ENCODE results near the gene KRTAP12-4.
"Not testable (repeated sequence)": the region's sequence is repeated elsewhere in the genome, so short reads cannot be mapped to it uniquely, and the experiment has no call there.

Gene KRTAP12-4

DNA sequence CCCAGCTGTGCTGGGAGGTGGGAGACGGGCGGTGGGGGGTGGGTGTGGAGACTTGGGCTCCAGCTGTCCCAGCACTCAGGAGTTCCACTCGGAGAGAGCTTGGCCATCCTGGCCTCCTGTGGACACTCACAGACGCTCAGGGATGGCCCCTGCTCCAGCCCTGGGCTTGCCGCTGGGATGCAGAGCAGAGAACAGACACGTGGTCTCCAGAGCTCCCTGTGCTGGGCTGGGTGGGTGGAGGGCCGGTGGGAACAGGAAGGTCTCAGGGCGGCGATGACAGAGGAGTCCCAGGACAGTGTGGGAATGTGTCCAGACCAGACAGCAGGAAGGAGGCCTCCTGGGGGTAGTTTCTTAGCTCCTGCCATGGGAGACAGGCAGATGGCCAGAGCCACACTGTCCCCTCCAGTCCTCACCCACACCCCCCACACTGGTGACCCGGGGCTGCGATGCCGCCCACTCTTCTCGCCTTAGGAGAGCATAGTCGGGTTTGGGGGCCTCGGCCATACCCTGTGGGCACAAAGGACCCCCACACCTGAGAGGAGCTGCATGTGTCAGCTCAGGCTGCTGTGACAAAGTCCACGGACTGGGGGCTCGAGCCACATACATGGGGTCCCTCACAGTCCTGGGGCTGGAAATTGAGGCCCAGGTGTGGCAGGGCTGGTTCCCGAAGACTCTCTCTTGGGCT is 25.6 kb downstream of the KRTAP12-4 start:
- DNase-seq, result no peak

DNA sequence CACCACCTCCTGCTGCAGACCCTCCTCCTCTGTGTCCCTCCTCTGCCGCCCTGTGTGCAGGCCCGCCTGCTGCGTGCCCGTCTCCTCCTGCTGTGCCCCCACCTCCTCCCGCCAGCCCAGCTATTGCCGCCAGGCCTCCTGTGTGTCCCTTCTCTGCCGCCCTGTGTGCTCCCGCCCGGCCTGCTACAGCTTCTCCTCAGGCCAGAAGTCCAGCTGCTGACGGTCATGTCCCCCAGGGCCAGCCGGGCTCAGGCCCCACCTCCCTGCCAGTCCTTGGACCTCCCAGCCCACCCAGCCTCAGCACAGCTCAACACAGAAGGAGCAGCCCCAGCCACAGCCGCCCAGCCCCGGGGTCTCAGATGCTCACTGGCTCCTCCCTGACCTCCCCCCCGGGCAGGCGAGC is 26.6 kb downstream of the KRTAP12-4 start:
- not testable (repeated sequence) for DNase-seq

DNA sequence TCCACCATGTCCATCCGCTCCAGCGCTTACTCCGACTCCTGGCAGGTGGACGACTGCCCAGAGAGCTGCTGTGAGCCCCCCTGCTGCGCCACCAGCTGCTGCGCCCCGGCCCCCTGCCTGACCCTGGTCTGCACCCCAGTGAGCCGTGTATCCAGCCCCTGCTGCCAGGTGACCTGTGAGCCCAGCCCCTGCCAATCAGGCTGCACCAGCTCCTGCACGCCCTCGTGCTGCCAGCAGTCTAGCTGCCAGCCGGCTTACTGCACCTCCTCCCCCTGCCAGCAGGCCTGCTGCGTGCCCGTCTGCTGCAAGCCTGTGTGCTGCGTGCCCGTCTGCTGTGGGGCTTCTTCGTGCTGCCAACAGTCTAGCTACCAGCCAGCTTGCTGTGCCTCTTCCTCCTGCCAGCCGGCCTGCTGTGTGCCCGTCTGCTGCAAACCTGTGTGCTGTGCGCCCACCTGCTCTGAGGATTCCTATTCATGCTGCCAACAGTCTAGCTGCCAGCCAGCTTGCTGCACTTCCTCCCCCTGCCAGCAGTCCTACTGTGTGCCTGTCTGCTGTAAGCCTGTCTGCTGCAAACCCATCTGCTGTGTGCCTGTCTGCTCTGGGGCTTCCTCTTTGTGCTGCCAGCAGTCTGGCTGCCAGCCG is 27.2 kb downstream of the KRTAP12-4 start:
- not testable (repeated sequence) for DNase-seq

DNA sequence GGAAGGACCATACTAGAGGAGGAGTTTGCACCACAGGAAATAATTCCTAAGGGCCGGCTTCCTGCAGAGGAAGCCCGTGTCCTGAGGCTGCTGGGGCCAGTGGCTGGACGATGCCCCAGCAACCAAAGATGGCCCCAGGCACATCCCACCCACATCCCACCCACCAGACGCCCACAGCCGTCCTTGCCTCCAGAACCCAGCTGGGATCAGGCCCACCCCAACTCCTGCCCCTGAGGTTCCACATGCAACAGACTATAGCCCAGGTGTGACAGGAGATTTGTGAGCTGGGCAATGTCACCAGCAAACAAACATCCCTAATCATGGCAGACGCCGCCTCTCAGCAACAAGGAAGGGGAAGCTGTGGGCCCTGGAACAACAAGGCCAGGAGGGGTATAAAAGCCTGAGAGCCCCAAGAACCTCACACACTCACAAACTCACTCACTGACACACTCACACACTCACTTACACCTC is 27.8 kb downstream of the KRTAP12-4 start, which contains the start of gene KRTAP10-9:
TSS of gene KRTAP10-9 (plus strand) at position 421 of the 471 bp plus-strand sequence. CDS start 79 bp downstream, outside the sequence.
- DNase-seq, result no peak

DNA sequence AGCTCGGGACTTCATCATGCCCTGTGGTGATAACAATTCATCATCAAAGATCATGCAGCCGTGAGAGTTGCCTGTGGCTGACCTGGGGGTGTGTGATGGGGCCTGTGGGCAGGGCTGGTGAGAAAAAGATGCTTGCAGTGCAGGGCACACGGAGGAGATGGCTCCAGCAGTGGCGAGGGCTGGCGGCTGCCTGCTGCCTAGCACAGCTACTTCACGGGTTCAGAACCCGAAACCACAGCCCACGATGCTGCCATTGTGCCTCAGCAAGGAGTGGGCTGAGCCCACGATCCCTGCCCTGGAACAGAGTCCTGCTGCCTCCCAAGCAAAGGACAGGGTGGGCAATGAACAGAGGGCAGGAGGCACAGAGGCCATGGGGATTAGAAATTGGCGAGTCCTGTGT is 28.2 kb downstream of the KRTAP12-4 start:
- DNase-seq, result no peak

DNA sequence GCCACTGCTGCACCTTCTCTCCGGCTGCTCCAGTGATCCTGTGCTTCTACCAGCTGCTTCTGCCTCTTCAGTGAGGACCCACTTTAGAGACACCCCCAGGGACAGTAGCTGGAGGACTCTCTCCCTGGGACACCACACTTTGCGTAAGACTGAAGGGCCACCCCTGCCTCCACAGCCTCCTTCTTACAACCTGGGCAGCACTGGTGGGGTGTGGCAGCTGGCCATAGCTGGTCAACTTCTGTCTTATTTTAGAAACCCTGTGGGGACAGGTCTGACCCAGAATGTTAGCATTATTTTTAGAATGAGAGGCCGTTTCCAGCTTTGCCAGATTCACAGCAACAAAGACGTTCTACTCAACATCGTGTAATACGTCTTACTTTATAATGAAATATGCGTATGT is 28.7 kb downstream of the KRTAP12-4 start:
- no peak for DNase-seq

DNA sequence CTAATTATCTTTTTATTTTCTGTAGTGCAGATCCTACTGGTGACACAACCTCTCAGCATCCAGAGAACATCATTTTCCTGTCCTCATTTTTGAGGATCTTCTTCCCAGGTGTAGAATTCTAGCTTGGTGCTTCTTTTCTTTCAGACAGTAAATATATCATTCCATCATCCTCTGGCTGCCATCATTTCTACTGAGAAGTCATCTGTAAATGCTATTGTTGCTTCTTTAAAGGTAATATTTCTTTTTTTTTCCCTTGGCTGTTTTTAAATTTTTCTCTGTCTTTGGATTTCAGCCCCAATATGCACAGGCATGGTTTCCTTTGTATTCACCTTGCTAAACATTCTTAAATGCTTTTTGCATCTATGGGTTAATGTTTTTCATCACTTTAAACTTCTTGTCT is 30.9 kb downstream of the KRTAP12-4 start:
- DNase-seq, result no peak

DNA sequence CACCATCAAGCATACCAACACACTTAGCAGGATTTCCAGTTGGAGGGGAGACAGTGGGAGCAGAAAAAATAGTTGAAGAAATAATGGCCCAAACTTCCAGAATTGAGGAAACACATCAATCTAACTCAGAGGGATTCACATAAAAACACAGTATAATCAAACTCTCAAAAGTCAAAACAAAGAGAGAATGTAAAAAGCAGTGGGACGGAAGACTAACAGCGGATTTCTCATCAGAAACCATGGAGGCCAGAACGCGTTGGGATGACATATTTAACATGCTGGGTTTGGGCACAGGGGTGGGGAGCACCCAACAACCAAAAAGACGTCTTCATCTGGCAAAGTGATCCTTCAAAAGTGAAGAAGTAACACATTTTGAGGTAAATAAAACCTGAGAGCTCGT is 34.6 kb downstream of the KRTAP12-4 start:
- no peak for DNase-seq

DNA sequence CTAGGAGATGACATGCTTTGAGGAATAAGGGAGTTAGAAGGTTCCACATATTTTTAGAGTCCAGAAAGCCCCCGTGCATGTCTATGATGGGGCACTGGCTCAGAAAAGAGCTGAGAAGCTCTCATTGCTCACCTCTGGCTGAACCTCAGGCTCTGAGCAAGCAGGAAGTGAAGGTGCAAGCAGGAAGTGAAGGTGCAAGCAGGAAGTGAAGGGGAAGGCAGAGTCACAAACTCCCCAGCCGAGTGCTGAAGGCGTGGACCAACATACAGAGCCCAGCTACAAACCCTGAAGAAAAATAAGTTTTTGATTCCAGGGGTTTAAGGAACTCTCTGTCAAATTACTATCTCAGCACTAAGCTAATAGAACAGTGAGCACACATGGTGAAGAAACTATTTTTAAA is 35.5 kb downstream of the KRTAP12-4 start:
- peak; percentile 28 to 57 for DNase-seq

DNA sequence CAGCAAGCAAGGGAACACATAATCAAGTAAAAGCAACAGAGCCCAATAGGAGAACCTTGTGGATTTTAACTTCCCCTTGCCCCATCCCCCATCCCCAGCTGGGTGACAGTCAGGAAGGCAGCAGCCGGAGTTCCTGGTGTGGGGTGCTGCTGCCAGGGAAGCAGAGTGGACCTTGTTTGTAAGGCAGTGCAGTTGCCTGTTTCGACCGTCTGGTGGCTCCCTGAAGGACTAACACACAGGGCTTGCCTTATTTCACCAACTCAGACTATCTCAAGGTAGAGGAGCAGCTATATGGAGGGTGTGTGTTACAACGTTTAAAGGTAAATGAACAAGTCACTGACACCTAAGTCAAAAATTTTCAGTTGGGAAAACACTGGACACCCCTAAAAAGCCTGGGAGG is 36.0 kb downstream of the KRTAP12-4 start:
- no peak for DNase-seq

DNA sequence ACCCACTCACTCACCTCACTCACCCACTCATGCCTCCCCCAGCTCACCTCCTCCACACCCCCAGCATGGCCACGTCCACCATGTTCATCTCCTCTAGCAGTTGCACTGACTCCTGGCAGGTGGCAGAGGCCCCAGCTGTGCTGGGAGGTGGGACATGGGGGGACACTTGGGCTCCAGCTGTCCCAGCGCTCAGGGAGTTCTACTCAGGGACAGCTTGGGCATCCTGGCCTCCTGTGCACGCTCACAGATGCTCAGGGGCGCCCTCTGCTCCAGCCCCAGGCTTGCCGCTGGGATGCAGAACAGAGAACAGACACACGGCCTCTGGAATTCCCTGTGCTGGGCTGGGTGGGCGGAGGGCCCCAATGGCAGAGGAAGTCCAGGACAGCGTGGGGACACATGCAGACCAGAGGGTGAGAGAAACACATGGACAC is 37.4 kb downstream of the KRTAP12-4 start:
- no peak for DNase-seq

DNA sequence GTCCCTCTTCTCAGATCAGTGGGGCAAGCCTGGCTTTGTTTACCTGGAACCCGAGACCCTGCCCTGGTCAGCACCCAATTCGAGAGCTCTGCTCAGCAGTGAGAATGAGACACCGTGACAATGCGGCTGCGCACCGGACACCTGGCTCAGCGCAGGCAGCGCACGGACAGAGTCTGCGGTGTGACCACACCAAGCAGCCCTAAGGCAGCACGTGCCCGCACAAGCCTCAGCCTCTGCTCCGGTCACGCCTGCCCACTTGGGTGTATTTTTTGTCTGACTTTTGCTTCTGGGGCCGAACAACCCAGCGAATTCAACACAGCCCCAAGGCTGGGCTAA is 37.9 kb downstream of the KRTAP12-4 start:
- DNase-seq, result no peak

DNA sequence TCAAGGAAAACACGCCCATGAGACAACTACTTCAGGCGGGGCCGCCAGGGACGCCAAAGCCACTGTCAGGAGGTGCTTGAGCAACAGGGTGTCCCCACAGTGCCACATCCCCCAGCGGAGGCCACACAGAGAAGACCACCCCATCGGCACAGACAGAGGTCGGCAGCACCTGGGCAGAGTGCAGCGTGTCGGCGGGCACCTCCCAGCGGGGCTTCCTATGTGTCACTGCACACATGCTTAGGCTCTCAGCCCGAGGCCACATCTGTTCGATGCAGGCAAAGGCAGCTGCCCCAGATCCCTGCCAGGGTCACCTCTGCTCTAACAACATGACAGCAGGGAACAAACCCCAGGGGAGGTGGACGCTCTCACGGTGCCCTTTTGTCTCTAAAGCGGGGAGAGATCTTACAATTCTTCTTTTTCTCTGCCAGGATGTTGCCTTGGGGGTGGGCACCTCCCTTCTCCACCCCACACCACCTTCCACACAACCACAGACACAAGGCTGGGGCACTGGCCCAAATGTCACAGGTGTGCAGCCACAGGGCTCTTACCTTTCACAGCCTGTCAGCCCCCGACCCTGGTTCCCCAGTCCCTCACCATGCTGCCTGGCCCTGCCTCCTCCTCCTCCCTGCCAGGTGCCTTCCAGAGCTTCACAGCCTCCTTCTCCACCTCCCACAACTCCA is 38.4 kb downstream of the KRTAP12-4 start:
- DNase-seq, result no peak

DNA sequence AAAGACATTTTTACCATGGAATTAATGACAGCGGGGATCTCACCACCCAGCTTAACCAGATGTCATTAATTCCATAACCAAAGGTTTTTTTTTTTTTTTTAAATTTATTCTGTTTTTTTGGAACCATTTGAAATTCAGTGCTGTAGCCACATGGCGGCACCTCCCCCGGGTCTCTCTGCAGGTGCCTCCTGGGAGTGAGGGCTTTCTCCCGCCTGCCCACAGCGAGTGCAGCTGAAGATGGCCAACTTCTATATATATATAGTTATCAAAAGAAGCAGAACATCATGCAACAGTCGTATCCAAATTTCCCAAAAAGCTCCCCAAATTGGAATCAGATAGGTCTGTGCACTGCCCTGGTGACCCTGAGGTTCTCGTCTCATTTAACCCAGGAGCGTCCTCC is 39.0 kb downstream of the KRTAP12-4 start:
- no peak for DNase-seq

DNA sequence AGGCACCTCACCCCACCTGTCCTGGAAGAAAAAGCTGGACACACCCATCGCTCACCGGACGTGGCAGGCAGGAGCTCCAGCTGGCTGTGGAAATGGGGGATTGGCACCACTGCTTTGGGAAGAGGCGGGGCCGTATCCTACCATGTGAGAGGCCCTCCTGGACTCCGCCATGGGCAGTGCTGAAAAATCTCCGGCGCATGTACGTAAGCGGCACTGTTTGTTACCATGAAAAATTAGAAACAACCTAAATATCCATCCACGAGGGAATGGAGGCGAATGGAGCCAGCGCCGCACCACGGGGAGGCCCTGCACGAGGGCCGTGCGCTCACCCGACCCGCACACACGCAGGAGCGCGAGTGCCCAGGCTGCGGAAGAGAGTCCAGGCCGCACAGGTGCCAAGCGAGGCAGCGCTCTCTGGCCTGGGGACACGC is 39.5 kb downstream of the KRTAP12-4 start:
- no peak for DNase-seq

DNA sequence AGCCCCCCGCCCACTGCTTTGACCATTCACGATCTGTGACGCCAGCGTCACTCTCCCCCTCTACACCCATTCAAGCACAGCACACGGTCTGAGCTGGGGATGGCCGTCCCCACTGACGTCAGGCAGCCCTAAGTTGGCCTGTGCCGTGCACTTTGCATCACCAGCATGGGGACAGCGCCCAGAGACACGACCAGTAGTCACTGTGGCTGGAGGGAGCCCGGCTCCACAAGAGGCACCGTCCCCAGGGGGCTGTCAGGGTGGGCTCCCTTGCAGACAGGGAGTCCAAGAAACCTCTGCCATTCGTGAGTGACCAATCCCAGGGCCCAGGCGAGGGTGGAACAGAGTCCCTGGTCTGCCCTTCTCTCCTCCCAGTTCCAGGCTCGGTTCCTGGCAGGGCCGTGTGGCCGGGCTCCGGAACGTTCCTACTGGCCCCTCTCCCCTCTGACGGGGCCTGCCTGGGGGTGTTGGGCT is 40.3 kb downstream of the KRTAP12-4 start:
- DNase-seq, result no peak

DNA sequence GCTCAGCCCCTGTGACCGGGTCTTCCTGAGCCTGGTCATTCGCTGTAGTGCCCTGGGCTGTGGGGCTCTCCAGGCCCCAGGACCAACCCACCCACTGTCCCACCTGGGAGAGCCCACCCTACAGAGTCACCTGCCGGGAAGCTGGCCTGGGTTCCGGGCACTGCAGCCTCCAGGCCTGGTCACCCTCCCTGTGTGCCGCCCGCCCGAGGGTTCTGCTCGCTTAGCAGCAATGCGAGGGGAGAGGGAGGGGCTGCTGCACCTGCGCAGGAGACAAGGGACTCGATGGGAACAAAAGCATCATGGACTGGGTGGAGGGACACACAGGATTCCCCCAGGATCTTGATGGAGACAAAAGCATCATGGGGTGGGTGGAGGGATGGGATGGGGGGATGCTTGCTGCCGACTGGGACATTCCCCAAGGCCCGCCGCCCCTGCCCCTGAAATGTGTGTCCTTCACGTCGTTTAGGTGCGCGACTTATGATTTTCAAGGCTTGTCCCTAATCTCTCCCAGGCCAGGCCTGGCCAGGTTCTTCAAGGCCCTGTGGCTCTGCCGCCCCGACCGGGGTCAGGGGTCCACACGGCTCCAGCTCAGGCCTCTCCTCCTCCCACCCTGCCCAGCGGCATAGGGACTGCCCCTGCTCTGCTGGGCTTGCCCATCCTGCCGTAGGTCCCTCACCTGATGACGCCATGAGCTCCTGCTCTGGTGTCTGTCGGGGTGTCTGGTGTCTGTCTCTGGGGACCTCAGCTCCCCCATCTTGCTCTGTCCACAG is 40.9 kb downstream of the KRTAP12-4 start:
- DNase-seq, result no peak

DNA sequence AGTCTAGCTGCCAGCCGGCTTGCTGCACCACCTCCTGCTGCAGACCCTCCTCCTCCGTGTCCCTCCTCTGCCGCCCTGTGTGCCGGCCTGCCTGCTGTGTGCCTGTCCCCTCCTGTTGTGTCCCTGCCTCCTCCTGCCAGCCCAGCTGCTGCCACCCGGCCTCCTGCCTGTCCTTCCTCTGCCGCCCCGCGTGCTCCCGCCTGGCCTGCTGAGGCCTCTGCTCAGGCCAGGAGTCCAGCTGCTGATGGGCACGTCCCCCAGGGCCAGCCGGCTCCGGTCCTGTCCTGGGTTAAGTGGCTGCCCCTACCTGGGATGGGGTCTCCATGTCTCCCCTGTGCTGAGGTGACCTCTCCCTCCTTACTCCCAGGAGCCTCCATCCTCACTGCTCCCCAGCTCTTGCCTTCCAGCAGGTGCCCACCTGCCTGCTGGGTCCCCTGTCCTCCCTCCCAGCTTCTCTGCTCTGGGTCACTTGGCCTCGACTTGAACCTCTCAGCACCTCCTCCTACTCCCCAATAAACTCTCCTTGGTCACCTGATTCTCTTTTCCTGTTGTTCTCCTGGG is 41.7 kb downstream of the KRTAP12-4 start:
- no peak for DNase-seq

DNA sequence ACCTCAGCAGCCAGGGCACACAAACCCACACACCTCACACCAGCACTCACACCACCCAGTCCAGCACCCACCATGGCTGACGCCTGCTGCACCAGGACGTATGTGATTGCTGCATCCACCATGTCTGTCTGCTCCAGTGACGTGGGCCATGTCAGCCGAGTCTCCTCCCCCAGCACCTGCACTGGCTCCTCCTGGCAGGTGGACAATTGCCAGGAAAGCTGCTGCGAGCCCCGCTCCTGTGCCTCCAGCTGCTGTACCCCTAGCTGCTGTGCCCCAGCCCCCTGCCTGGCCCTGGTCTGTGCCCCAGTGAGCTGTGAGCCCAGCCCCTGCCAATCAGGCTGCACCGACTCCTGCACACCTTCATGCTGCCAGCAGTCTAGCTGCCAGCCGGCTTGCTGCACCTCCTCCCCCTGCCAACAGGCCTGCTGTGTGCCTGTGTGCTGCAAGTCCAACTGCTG is 42.4 kb downstream of the KRTAP12-4 start, which contains the start of gene KRTAP10-8:
TSS of gene KRTAP10-8 (plus strand) at position 51 of the 458 bp plus-strand sequence. CDS start at position 73, 22 bp downstream.
- no peak for DNase-seq

DNA sequence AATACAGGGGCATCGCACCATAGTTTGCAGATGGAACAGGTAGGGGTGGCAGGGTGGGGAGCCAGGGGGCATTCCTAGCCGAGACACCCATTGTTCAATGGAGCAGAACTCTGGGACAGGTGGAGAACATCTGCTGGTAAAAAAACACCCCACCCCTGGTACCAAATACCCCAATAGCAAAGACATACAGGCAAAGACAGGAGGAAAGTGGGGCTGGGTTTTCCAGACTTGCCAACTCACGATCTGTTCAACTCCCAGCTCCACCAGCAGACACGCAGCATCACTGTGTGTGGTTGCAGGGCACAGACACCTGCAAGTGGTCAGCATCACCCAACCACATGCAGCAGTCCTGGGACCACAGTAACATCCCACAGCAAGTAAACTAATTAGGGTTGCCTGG is 42.9 kb downstream of the KRTAP12-4 start:
- DNase-seq, result no peak

DNA sequence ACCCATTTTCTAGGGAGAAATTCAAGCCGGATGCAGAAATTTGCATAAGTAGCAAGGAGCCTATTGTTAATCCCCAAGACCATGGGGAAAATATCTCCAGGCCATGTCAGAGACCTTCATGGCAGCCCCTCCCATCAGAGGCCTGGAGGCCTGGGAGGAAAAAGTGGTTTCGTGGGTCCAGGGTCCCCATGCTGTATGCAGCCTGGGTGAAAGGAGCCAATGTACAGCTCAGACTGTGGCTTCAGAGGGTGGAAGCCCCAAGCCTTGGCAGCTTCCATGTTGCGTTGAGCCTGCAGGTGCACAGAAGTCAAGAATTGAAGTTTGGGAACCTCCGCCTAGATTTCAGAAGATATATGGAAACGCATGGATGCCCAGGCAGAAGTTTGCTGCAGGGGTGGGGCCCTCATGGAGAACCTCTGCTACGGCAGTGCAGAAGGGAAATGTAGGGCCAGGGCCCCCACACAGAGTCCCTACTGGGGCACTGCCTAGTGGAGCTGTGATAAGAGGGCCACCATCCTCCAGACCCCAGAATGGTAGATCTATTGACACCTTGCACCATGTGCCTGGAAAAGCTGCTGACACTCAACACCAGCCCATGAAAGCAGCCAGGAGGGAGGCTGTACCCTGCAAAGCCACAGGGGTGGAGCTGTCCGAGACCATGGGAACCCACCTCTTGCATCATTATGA is 44.2 kb downstream of the KRTAP12-4 start:
- not testable (repeated sequence) for DNase-seq

DNA sequence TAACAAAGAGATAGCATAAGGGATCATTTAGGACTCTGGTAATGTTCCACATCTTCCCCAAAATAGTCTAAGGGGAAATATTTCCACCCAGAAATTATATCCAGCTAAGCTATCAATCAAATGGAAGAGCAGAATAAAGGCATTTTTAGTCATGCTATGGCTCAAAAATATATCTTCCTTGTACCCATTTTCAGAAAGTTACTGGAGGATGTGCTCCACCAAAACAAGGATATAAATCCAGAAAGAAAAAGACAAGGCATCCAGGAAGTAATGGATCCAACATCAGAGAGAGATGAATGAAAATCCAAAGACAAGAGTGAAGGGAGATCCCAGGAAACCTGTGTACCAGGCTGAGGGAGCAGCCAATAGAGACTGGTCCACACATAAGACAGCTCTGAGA is 45.3 kb downstream of the KRTAP12-4 start:
- no peak for DNase-seq

Data from stimulated activated CD4-positive, alpha-beta T cell treated with anti-CD3 and anti-CD28 coated beads, Interleukin-2, amount 100 ng/mL, for 24 hours (primary cell).